ENCODE results near the gene C9orf152. TPM values are rescaled to one million over a fixed set of nuclear protein-coding genes. Genes with fewer than 3 reads are reported as not detected.

C9orf152 gene
- total and polyA plus RNA-seq, 10 of the 15 experiments (the other 5 are each of a cell fraction or from before 2014, with no cell fraction given): 0.04 TPM; not detected in 9

DNA sequence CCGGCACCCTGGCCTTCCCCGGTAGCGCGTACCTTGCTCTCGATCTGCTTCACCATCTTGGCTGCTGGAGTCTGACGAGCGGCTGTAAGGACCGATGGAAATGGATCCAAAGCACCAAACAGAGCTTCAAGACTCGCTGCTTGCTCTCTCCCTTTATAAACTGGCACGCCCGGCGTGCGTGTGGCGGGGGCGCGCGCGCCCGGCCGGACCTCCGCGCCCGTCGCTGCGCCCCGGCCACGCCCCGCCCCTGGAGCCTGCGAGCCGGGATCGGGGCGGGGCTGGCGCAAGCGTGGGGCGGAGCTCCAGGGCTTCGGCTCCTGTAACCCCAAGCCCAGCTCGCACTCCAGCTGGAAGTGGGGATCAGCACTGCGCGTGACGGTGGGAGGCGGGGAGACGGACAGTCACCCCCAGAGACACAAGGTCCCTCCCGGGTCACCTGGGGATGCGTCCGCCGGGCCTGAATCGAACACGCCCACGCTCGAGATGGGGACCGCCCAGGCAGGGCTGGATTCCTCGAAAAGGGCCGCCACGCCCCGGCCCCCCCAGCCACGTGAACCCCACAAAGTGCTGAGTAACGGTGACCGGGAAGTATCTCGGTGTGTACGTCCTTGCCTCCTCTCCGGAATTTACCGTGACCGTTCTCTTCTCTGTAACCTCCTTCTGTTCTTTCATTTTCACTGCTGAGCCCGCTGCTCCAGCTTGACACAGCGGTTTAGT lies 48.6 kb upstream of the C9orf152 start, which contains the start of gene TXN (continued):
- TF ChIP-seq ZBTB4 (CRISPR knock-in tag; IDR thresholded peaks at IDR 0.05) (no peak), BCL11A (IDR thresholded peaks at IDR 0.05; ENCODE audit: low read depth, low read length) (no peak), IKZF2 (IDR thresholded peaks at IDR 0.05) (peak; percentile 66 to 73; a peak in 3 of 4 replicates), SMAD5 (IDR thresholded peaks at IDR 0.05; ENCODE audit: low read depth) (peak; percentile 97), PAX5 (IDR thresholded peaks at IDR 0.05; ENCODE audit: borderline replicate concordance, low read depth, low read length) (peak; percentile 40; the same call in 1 of the 2 replicates), ESRRA (IDR thresholded peaks at IDR 0.05; ENCODE audit: low read length) (no peak), IRF4 (IDR thresholded peaks at IDR 0.05; ENCODE audit: low read depth, low read length) (no peak), CBX3 (IDR thresholded peaks at IDR 0.05; ENCODE audit: borderline replicate concordance, low read depth) (no peak), RBBP5 (conservative IDR thresholded peaks at IDR 0.05) (no peak; the same call in 1 of the 2 replicates), NR2C2 (IDR thresholded peaks at IDR 0.05; ENCODE audit: borderline replicate concordance, control insufficient read depth, insufficient read length, low read depth) (no peak), IKZF1 (conservative IDR thresholded peaks at IDR 0.05) (peak; percentile 82), SPI1 (IDR thresholded peaks at IDR 0.05; ENCODE audit: borderline replicate concordance, insufficient read depth, low read depth, low read length) (no peak), CHD4 (IDR thresholded peaks at IDR 0.05) (no peak), NFIC (IDR thresholded peaks at IDR 0.05; ENCODE audit: low read depth, low read length) (no peak), STAT1 (conservative IDR thresholded peaks at IDR 0.05) (no peak; the same call in 1 of the 2 replicates), EZH2 (IDR thresholded peaks at IDR 0.05; ENCODE audit: borderline replicate concordance, control insufficient read depth, low read depth, low read length) (no peak)
- TF ChIP-seq, protein P1, sequence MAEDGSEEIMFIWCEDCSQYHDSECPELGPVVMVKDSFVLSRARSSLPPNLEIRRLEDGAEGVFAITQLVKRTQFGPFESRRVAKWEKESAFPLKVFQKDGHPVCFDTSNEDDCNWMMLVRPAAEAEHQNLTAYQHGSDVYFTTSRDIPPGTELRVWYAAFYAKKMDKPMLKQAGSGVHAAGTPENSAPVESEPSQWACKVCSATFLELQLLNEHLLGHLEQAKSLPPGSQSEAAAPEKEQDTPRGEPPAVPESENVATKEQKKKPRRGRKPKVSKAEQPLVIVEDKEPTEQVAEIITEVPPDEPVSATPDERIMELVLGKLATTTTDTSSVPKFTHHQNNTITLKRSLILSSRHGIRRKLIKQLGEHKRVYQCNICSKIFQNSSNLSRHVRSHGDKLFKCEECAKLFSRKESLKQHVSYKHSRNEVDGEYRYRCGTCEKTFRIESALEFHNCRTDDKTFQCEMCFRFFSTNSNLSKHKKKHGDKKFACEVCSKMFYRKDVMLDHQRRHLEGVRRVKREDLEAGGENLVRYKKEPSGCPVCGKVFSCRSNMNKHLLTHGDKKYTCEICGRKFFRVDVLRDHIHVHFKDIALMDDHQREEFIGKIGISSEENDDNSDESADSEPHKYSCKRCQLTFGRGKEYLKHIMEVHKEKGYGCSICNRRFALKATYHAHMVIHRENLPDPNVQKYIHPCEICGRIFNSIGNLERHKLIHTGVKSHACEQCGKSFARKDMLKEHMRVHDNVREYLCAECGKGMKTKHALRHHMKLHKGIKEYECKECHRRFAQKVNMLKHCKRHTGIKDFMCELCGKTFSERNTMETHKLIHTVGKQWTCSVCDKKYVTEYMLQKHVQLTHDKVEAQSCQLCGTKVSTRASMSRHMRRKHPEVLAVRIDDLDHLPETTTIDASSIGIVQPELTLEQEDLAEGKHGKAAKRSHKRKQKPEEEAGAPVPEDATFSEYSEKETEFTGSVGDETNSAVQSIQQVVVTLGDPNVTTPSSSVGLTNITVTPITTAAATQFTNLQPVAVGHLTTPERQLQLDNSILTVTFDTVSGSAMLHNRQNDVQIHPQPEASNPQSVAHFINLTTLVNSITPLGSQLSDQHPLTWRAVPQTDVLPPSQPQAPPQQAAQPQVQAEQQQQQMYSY (CRISPR knock-in tag; IDR thresholded peaks at IDR 0.05): no peak
- TF ChIP-seq, protein P2, sequence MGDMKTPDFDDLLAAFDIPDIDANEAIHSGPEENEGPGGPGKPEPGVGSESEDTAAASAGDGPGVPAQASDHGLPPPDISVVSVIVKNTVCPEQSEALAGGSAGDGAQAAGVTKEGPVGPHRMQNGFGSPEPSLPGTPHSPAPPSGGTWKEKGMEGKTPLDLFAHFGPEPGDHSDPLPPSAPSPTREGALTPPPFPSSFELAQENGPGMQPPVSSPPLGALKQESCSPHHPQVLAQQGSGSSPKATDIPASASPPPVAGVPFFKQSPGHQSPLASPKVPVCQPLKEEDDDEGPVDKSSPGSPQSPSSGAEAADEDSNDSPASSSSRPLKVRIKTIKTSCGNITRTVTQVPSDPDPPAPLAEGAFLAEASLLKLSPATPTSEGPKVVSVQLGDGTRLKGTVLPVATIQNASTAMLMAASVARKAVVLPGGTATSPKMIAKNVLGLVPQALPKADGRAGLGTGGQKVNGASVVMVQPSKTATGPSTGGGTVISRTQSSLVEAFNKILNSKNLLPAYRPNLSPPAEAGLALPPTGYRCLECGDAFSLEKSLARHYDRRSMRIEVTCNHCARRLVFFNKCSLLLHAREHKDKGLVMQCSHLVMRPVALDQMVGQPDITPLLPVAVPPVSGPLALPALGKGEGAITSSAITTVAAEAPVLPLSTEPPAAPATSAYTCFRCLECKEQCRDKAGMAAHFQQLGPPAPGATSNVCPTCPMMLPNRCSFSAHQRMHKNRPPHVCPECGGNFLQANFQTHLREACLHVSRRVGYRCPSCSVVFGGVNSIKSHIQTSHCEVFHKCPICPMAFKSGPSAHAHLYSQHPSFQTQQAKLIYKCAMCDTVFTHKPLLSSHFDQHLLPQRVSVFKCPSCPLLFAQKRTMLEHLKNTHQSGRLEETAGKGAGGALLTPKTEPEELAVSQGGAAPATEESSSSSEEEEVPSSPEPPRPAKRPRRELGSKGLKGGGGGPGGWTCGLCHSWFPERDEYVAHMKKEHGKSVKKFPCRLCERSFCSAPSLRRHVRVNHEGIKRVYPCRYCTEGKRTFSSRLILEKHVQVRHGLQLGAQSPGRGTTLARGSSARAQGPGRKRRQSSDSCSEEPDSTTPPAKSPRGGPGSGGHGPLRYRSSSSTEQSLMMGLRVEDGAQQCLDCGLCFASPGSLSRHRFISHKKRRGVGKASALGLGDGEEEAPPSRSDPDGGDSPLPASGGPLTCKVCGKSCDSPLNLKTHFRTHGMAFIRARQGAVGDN (IDR thresholded peaks at IDR 0.05): peak; percentile 74

All from GM12878 (cell line).